Endothelial cell of umbilical vein (primary cell): ENCODE data around the gene RNF217. TPM values are rescaled to one million over a fixed set of nuclear protein-coding genes. Genes with fewer than 3 reads are reported as not detected.

Experiments
- BruUV-seq: library from RNA; stranded (reverse); fragments of 400-500 nt; replicated peaks from 2 replicates; lab custom pipeline; 2021; lab: Mats Ljungman, UMichigan
- CTCF ChIA-PET: fragments of 300-600, 350-600 bp; sonication (Branson Sonifier 250); formaldehyde crosslinking; loops from one replicate; lab custom pipeline; 2021; ENCODE audit warnings: antibody characterized with exemption, inconsistent platforms; lab: Charles Lee
- POLR2A ChIA-PET: fragments of 300-600, 350-600 bp; sonication (Branson Sonifier 250); formaldehyde crosslinking; loops from one replicate; lab custom pipeline; 2021; ENCODE audit warnings: antibody characterized with exemption, inconsistent platforms; lab: Charles Lee
- DNase-seq: peaks from one replicate; pipeline ENCODE4 v3.0.0-alpha.2; 2011; ENCODE audit warnings: low read depth, low spot score
- FAIRE-seq: peaks from 2 replicates; lab custom pipeline; 2011; peaks lifted over from hg19 to GRCh38; lab: Jason Lieb, UNC
- H2AFZ ChIP-seq: 2 replicates; pipeline ENCODE4 v1.6.0; 2012; ENCODE audit warnings: low read depth, low read length, control low read depth, inconsistent platforms
- H3K27ac ChIP-seq: 2 replicates; pipeline ENCODE4 v1.5.1; 2011; ENCODE audit warnings: low read depth, mild to moderate bottlenecking, control low read depth, low read length, moderate library complexity; ENCODE audit not compliant: insufficient read depth
- H3K27me3 ChIP-seq, 2 experiments: 2 replicates each; pipeline versions ENCODE4 v1.6.0 to v1.6.1; 2011; ENCODE audit warnings: low read length in 2 of 2, mixed read lengths in 1 of 2; ENCODE audit not compliant: control insufficient read depth in 2 of 2, insufficient read depth in 2 of 2
- H3K36me3 ChIP-seq, 2 experiments: 2 replicates in 1 of 2; 3 replicates in 1 of 2; pipeline ENCODE4 v1.5.1; 2011; ENCODE audit warnings: low read length in 2 of 2, mild to moderate bottlenecking in 1 of 2, moderate library complexity in 1 of 2; ENCODE audit not compliant: control insufficient read depth in 2 of 2, insufficient read depth in 2 of 2; ENCODE audit errors: extremely low read depth in 1 of 2
- H3K4me1 ChIP-seq: 3 replicates; pipeline ENCODE4 v1.5.1; 2011; ENCODE audit warnings: mild to moderate bottlenecking, low read length; ENCODE audit not compliant: control insufficient read depth, insufficient read depth; ENCODE audit errors: extremely low read depth
- H3K4me2 ChIP-seq: 2 replicates; pipeline ENCODE4 v1.6.1; 2011; ENCODE audit warnings: low read length, control low read depth, mixed read lengths; ENCODE audit not compliant: insufficient read depth
- H3K4me3 ChIP-seq, 3 experiments: fragments of 200-600 bp in 1 of 3; sonication (generic), shearing (Covaris generic) in 1 of 3; replicated peaks in 1 of 3; 2 replicates each; pipeline ENCODE4 v1.5.1; 2011 to 2016; ENCODE audit warnings: control low read depth in 3 of 3, low read length in 3 of 3, mild to moderate bottlenecking in 2 of 3, inconsistent platforms in 1 of 3, low read depth in 1 of 3, moderate library complexity in 1 of 3; ENCODE audit not compliant: insufficient read depth in 1 of 3
- H3K79me2 ChIP-seq: 2 replicates; pipeline ENCODE4 v1.6.0; 2012; ENCODE audit warnings: low read length, inconsistent platforms; ENCODE audit not compliant: control insufficient read depth, insufficient read depth
- H3K9ac ChIP-seq: replicated peaks from 2 replicates; pipeline ENCODE3; 2011; ENCODE audit warnings: low read length, control low read depth; ENCODE audit not compliant: insufficient read depth; ENCODE audit errors: extremely low read depth
- H3K9me1 ChIP-seq: replicated peaks from 3 replicates; pipeline ENCODE4 v1.6.0; 2011; ENCODE audit warnings: mild to moderate bottlenecking, low read length; ENCODE audit not compliant: control insufficient read depth, insufficient read depth; ENCODE audit errors: extremely low read depth
- H3K9me3 ChIP-seq: replicated peaks from 2 replicates; pipeline ENCODE4 v1.5.1; 2012; ENCODE audit warnings: low read length, inconsistent platforms; ENCODE audit not compliant: control insufficient read depth, insufficient read depth
- H4K20me1 ChIP-seq: replicated peaks from 2 replicates; pipeline ENCODE3; 2011; ENCODE audit warnings: mild to moderate bottlenecking, low read length; ENCODE audit not compliant: control insufficient read depth, insufficient read depth; ENCODE audit errors: extremely low read depth
- CTCF ChIP-seq, 2 donors: IDR thresholded peaks; 1 replicate in 1 of 2; 2 replicates in 1 of 2; pipeline ENCODE4 v1.5.1; 2011; ENCODE audit warnings: low read length in 2 of 2, mild to moderate bottlenecking in 2 of 2, moderate library complexity in 2 of 2, control low read depth in 1 of 2, inconsistent platforms in 1 of 2, low read depth in 1 of 2; ENCODE audit not compliant: insufficient read depth in 1 of 2; ENCODE audit errors: extremely low read depth in 1 of 2
- EZH2 ChIP-seq: IDR thresholded peaks from 2 replicates; pipeline ENCODE4 v1.6.1; 2012; ENCODE audit warnings: borderline replicate concordance, low read depth, mild to moderate bottlenecking, moderate library complexity, low read length, inconsistent platforms; ENCODE audit not compliant: severe bottlenecking
- FOS ChIP-seq: IDR thresholded peaks from 2 replicates; pipeline ENCODE4 v1.6.1; 2011; ENCODE audit warnings: mild to moderate bottlenecking, low read length, moderate library complexity, borderline replicate concordance; ENCODE audit not compliant: insufficient read depth
- GATA2 ChIP-seq: IDR thresholded peaks from 2 replicates; pipeline ENCODE4 v1.7.0; 2011; ENCODE audit warnings: low read depth, mild to moderate bottlenecking, moderate library complexity, mixed read lengths, low read length; ENCODE audit not compliant: insufficient read length, insufficient read depth
- JUN ChIP-seq: IDR thresholded peaks from 2 replicates; pipeline ENCODE4 v1.6.1; 2011; ENCODE audit warnings: borderline replicate concordance, low read depth; ENCODE audit not compliant: insufficient read length, insufficient read depth
- MAX ChIP-seq: IDR thresholded peaks from 2 replicates; pipeline ENCODE4 v1.6.1; 2011; ENCODE audit not compliant: insufficient read depth, insufficient read length
- MYC ChIP-seq: IDR thresholded peaks from one replicate; pipeline ENCODE4 v1.6.1; 2011; ENCODE audit warnings: mild to moderate bottlenecking, low read depth, low read length
- POLR2A ChIP-seq: IDR thresholded peaks from 2 replicates; pipeline ENCODE4 v1.6.1; 2012; ENCODE audit warnings: low read depth, mild to moderate bottlenecking, control low read depth, low read length
- POLR2AphosphoS5 ChIP-seq: IDR thresholded peaks from 2 replicates; pipeline ENCODE4 v1.6.1; 2012; ENCODE audit warnings: low read depth, mild to moderate bottlenecking, control low read depth, low read length, moderate library complexity; ENCODE audit not compliant: insufficient read depth
- dilution Hi-C: fragments of 300-500 bp; cut with MboI; formaldehyde crosslinking; loops from one replicate; pipeline ENCODE4 v1.15.0; 2019; ENCODE audit warnings: low sequenced_read_pairs; ENCODE audit not compliant: extremely low pct_ligation_motif_present
- intact Hi-C: fragments of 100-400 bp; cut with micrococcal nuclease; formaldehyde crosslinking; loops from one replicate; pipeline ENCODE4 v1.10.0; 2022
- polyA plus RNA-seq, 4 experiments: library from polyadenylated mRNA; depleted of rRNA in 3 of 4; stranded (reverse) in 3 of 4; unstranded in 1 of 4; fragments of >200 nt; gene quantifications; 2 replicates each; pipeline versions ENCODE4 v1.2.1 to v1.2.3, GENCODE V29; 2011 to 2012; ENCODE audit warnings: missing spikeins in 1 of 4
- total RNA-seq: library from RNA; stranded (reverse); gene quantifications from 2 replicates; pipeline ENCODE4 v1.2.3, GENCODE V29; 2021

Gene RNF217
- total and polyA plus RNA-seq, 2 donors (not counting 3 experiments of a cell fraction or from before 2014, with no cell fraction given): 8.8 to 32.5 TPM

- dilution Hi-C loops (no loop called here), intact Hi-C loops (no loop called here)
- CTCF ChIA-PET: no interaction called here
- no TSS peak for BruUV-seq
- no peak overlapping the region for H3K27ac ChIP-seq
- H3K27me3 ChIP-seq: no peaks in the 10 kb centered on the region
- no peaks in the 10 kb centered on the region for H3K9me1 ChIP-seq
- no peak overlapping the region for H3K4me2 ChIP-seq
- peaks cover 21% of the 10 kb centered on the region for H3K4me1 ChIP-seq
- H3K4me3 ChIP-seq: no peak overlapping the region
- H3K9me3 ChIP-seq: no peaks in the 10 kb centered on the region
- H2AFZ ChIP-seq: no peak overlapping the region
- DNase-seq (no peak), FAIRE-seq (no peak)
- H3K9ac ChIP-seq: no peak overlapping the region
- POLR2A ChIA-PET: no interaction called here
- no peaks in the 10 kb centered on the region for H3K36me3 ChIP-seq
- TF ChIP-seq POLR2A: no peak
- no peak for TF ChIP-seq MAX
- no peak for TF ChIP-seq GATA2
- TF ChIP-seq EZH2: no peak
- TF ChIP-seq FOS: no peak
- no peak for TF ChIP-seq MYC
- no peak for TF ChIP-seq JUN
- TF ChIP-seq POLR2AphosphoS5: no peak
- no peak for TF ChIP-seq CTCF (IDR thresholded peaks at IDR 0.05; ENCODE audit: extremely low read depth in 1 of 2, insufficient read depth in 1 of 2, low read depth in 1 of 2, low read length in 2 of 2)
- peaks cover 2% of the 10 kb centered on the region for H3K79me2 ChIP-seq
- H4K20me1 ChIP-seq: peaks cover 2% of the 10 kb centered on the region
Measured at GRCh38 chr6:125018136-125018535, 55.9 kb downstream of the RNF217 start.
